Measurements from ENCODE around the gene SLC35F6. TPM values are rescaled to one million over a fixed set of nuclear protein-coding genes. Genes with fewer than 3 reads are reported as not detected.

Gene SLC35F6
- total and polyA plus RNA-seq, 9 of the 15 experiments (the other 6 are each of a cell fraction or from before 2014, with no cell fraction given): 11.9 to 47.3 (median 22.5) TPM

- TF ChIP-seq ARID4B (CRISPR knock-in tag; IDR thresholded peaks at IDR 0.05) (peak; percentile 63), MXI1 (IDR thresholded peaks at IDR 0.05; ENCODE audit: low read depth, low read length) (peak; percentile 53; the same call in 1 of the 2 replicates), PCBP1 (IDR thresholded peaks at IDR 0.05; ENCODE audit: low read depth, low read length, poor library complexity, severe bottlenecking) (peak; percentile 30), SMARCA5 (IDR thresholded peaks at IDR 0.05) (no peak), PHF20 (IDR thresholded peaks at IDR 0.05; ENCODE audit: partially characterized antibody) (no peak), MEF2A (IDR thresholded peaks at IDR 0.05; ENCODE audit: control insufficient read depth, low read depth, low read length) (no peak), EZH2 (IDR thresholded peaks at IDR 0.05; ENCODE audit: borderline replicate concordance, low read depth, low read length) (no peak), GTF2F1 (IDR thresholded peaks at IDR 0.05; ENCODE audit: low read depth, low read length) (peak; percentile 50; the same call in 1 of the 2 replicates), ZBED1 (IDR thresholded peaks at IDR 0.05) (0 out of 2 replicates have a peak, but pooled peaks have one; percentile 20), ZNF280B (CRISPR knock-in tag; IDR thresholded peaks at IDR 0.05) (no peak), ATF1 (CRISPR knock-in tag; IDR thresholded peaks at IDR 0.05) (no peak), ATF1 (tag; IDR thresholded peaks at IDR 0.05) (peak; percentile 96), BMI1 (IDR thresholded peaks at IDR 0.05; ENCODE audit: low read length) (no peak), TCF3 (CRISPR knock-in tag; IDR thresholded peaks at IDR 0.05) (0 out of 2 replicates have a peak, but pooled peaks have one; percentile 5), ZNF75A (CRISPR knock-in tag; IDR thresholded peaks at IDR 0.05) (no peak), CHD2 (IDR thresholded peaks at IDR 0.05; ENCODE audit: low read depth, low read length) (peak; percentile 89), CEBPG (CRISPR knock-in tag; IDR thresholded peaks at IDR 0.05) (no peak), CEBPG (tag; conservative IDR thresholded peaks at IDR 0.05 in 1 of 2, IDR thresholded peaks at IDR 0.05 in 1 of 2) (no peak), DIDO1 (tag; IDR thresholded peaks at IDR 0.05; ENCODE audit: low read depth) (0 out of 2 replicates have a peak, but pooled peaks have one; percentile 33), CC2D1A (IDR thresholded peaks at IDR 0.05) (peak; percentile 92), MCM3 (IDR thresholded peaks at IDR 0.05) (no peak), MLLT1 (IDR thresholded peaks at IDR 0.05) (peak; percentile 34 to 100; a peak in 3 of 4 replicates), TEAD4 (IDR thresholded peaks at IDR 0.05; ENCODE audit: low read length) (no peak; the same call in 1 of the 2 replicates), TEAD4 (CRISPR knock-in tag; IDR thresholded peaks at IDR 0.05; ENCODE audit: borderline replicate concordance) (no peak)
These were observed 21.5 kb downstream of the SLC35F6 start, which contains the start of gene CENPA (continued) for GRCh38 chr2:26785431-26786206.

Measured in K562 (cell line).